B cell (primary cell): Measurements from ENCODE around the gene NDFIP1.

Experiments used
- CTCF ChIP-seq: fragments of 200-600 bp; IDR thresholded peaks from one replicate; pipeline ENCODE4 v1.8.0; 2022; ENCODE audit warnings: antibody characterized with exemption, mild to moderate bottlenecking
- EZH2 ChIP-seq: IDR thresholded peaks from 2 replicates; pipeline ENCODE4 v1.6.1; 2012; ENCODE audit warnings: borderline replicate concordance, low read depth, mild to moderate bottlenecking, moderate library complexity, low read length; ENCODE audit not compliant: insufficient read depth, poor library complexity, severe bottlenecking

- TF ChIP-seq CTCF (no peak), EZH2 (no peak)
Observed at GRCh38 chr5:142091922-142092321, 16.7 kb upstream of the NDFIP1 start.
